HEK293T (cell line): ENCODE data around the gene DDC.
A peak's percentile ranks its signal among the peaks of the same experiment; 100 is the strongest.

Source experiments
- CTCF ChIA-PET: fragments of 350-600 bp; formaldehyde crosslinking; extraction: SDS; loops from one replicate; lab custom pipeline; 2021; ENCODE audit warnings: antibody characterized with exemption, inconsistent platforms; lab: Yijun Ruan, JAX
- POLR2A ChIA-PET: fragments of 350-600 bp; formaldehyde crosslinking; extraction: SDS; loops from one replicate; lab custom pipeline; 2020; ENCODE audit warnings: antibody characterized with exemption, inconsistent platforms; lab: Yijun Ruan, JAX
- DNase-seq: peaks from one replicate; pipeline ENCODE4 v3.0.0; 2012; ENCODE audit warnings: mixed read lengths; ENCODE audit errors: extremely low spot score
- ARNT ChIP-seq: fragments of 450-650 bp; IDR thresholded peaks from 2 replicates; pipeline ENCODE4 v1.6.1; 2017; ENCODE audit warnings: mild to moderate bottlenecking
- BHLHE40 ChIP-seq: fragments of 450-650 bp; IDR thresholded peaks from 2 replicates; pipeline ENCODE4 v1.6.1; 2016; ENCODE audit warnings: mild to moderate bottlenecking, moderate library complexity, borderline replicate concordance
- CTBP1 ChIP-seq: fragments of 450-650 bp; IDR thresholded peaks from 2 replicates; pipeline ENCODE4 v1.6.1; 2016; ENCODE audit warnings: borderline replicate concordance
- ELF4 ChIP-seq: fragments of 450-650 bp; IDR thresholded peaks from 2 replicates; pipeline ENCODE4 v1.6.1; 2017; ENCODE audit warnings: antibody characterized with exemption
- FOXA1 ChIP-seq: fragments of 450-650 bp; IDR thresholded peaks from 2 replicates; pipeline ENCODE4 v1.6.1; 2016; ENCODE audit warnings: mild to moderate bottlenecking
- FOXK2 ChIP-seq: fragments of 450-650 bp; IDR thresholded peaks from 2 replicates; pipeline ENCODE4 v1.6.1; 2016; ENCODE audit warnings: mild to moderate bottlenecking
- FOXM1 ChIP-seq: fragments of 450-650 bp; IDR thresholded peaks from 2 replicates; pipeline ENCODE4 v1.6.1; 2017; ENCODE audit warnings: mild to moderate bottlenecking, borderline replicate concordance
- HDGF ChIP-seq: fragments of 450-650 bp; IDR thresholded peaks from 2 replicates; pipeline ENCODE4 v1.6.1; 2017; ENCODE audit warnings: antibody characterized with exemption, borderline replicate concordance
- L3MBTL2 ChIP-seq: fragments of 450-650 bp; conservative IDR thresholded peaks from 2 replicates; pipeline ENCODE4 v1.6.1; 2016; ENCODE audit warnings: mild to moderate bottlenecking
- LEF1 ChIP-seq: fragments of 450-650 bp; IDR thresholded peaks from 2 replicates; pipeline ENCODE4 v1.6.1; 2017; ENCODE audit warnings: mild to moderate bottlenecking, borderline replicate concordance
- NFRKB ChIP-seq: fragments of 450-650 bp; IDR thresholded peaks from 2 replicates; pipeline ENCODE4 v1.6.1; 2016; ENCODE audit warnings: mild to moderate bottlenecking, moderate library complexity
- PKNOX1 ChIP-seq: fragments of 450-650 bp; IDR thresholded peaks from 2 replicates; pipeline ENCODE4 v1.6.1; 2016
- SP1 ChIP-seq: fragments of 450-650 bp; IDR thresholded peaks from 2 replicates; pipeline ENCODE4 v1.6.1; 2017
- SUZ12 ChIP-seq: fragments of 450-650 bp; IDR thresholded peaks from 2 replicates; pipeline ENCODE4 v1.6.1; 2016; ENCODE audit warnings: mild to moderate bottlenecking
- TARDBP ChIP-seq: fragments of 450-650 bp; IDR thresholded peaks from 2 replicates; pipeline ENCODE4 v1.6.1; 2016
- ZNF384 ChIP-seq: fragments of 450-650 bp; IDR thresholded peaks from 2 replicates; pipeline ENCODE4 v1.6.1; 2016

The DDC gene

DNA sequence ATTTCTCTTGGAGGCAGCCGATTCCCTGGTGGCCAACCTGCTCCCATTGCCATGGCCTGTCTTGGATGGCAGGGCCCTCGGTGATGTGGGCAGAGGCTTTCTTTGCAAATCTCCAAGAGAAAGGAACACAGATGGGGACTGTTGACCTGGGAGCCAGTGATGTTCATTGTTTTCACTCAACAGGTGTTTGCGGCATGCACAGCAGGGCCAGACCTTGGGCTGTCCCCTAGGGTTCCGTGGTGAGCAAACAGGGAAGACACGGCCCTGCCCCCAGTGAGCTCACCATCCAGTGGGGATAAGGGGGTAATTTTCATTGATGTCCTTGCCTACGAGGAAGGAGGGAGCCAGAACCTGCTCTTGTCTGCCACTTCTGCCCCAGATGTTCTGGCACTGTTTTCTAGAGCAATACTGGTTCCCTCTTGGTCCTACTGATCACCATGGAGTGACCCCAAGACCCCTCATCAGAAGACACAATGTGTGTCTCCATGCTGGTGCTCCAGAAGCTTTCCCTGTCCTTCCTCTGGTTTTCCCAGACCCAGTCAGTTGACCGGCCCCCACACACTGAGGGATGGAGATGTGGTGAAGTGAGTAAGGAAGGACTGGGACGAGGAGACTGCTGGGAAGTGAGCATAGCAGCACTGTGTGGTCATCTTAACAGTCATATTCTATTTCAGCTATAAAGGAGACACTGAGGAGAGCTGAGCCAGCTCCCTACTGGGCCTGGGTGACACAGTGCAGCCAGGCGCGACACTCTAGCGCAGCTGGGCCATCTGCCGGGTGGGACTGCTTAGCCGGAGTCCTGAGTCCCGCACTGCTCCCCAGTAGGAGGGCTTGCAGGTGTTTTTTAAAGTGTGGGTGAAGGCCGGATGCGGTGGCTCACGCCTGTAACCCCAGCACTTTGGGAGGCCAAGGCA is 94.7 kb downstream of the DDC start:
- DNase-seq: no peak
- ChIA-PET POLR2A (no interaction called here), CTCF (no interaction called here)
- TF ChIP-seq LEF1: no peak
- no peak for TF ChIP-seq PKNOX1
- TF ChIP-seq HDGF: no peak
- TF ChIP-seq FOXM1: no peak
- no peak for TF ChIP-seq SUZ12
- no peak for TF ChIP-seq SP1
- TF ChIP-seq ARNT: no peak
- no peak for TF ChIP-seq NFRKB
- no peak for TF ChIP-seq ZNF384
- TF ChIP-seq L3MBTL2: no peak
- no peak for TF ChIP-seq BHLHE40
- no peak for TF ChIP-seq CTBP1
- no peak for TF ChIP-seq FOXK2
- TF ChIP-seq ELF4: no peak
- no peak for TF ChIP-seq TARDBP
- TF ChIP-seq FOXA1: no peak

DNA sequence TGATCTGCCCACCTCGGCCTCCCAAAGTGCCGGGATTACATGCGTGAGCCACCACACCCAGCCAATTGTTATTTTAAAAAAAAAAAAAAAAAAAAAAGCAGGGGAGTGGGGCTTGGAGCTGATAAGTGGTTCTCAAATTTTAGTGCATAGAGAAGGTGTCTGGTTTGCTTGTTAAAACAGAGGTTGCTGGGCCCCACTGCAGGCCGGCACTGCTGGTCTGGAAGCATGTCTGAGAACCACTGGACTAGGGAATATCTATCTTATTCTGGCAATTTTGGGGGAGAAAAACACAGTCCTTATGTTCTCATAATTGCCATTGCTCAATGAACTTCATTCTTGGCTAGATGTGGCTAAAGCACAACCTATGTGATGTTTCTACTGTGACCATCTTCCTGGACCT is 96.0 kb downstream of the DDC start:
- no peak for DNase-seq
- no peak for TF ChIP-seq PKNOX1
- TF ChIP-seq LEF1: no peak
- no peak for TF ChIP-seq FOXM1
- no peak for TF ChIP-seq ZNF384
- TF ChIP-seq ARNT: no peak
- no peak for TF ChIP-seq FOXA1
- TF ChIP-seq CTBP1: no peak
- TF ChIP-seq BHLHE40: no peak
- no peak for TF ChIP-seq SP1
- CTCF ChIA-PET: interaction anchor here (0.6 to 1.7 kb wide), 4 partner anchors 337 to 692 kb away, joined by 4 to 9 read pairs (median 6); no protein-coding TSS in a partner anchor
- POLR2A ChIA-PET: no interaction called here

DNA sequence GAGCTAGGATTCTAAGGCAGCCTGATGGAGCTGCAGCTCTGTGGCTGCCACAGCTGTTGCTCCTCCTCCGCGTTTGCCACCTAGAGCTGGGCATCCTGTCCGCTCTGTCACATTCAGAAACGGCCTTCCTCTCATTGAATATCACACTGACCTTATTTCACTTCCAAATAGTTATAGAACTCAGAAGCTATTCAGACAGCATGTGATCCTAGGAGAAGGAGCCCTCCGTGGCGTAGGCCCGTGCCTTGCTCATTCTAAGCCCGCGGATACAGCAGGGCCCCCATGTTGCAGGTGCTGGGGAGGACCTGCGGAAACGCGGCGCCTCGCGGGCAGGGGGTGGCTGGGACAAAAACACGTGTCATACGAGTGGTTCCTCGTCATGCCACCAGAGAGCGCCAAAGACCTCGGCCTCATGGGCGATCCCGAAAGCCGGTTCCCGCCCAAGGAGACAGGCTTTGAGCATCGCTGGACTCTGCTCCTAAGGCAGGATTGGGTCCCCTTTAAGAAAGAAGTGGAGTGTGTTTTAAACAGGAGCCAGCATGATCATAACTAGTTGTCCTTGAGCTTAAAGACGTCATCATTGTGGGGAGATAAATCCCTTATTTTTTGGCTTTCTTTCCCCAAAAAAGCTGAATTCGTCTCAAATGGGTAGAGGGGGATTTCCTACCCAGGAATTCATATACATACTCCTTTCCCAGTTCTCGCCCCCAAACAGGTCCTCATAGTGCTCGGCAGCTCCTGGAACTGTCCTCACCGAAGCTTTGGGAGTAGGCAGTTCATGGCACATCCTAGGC is 97.2 kb downstream of the DDC start:
- TF ChIP-seq FOXM1 (no peak), SP1 (no peak), L3MBTL2 (peak; percentile 97), TARDBP (no peak), HDGF (no peak), NFRKB (no peak), ELF4 (no peak)
- ChIA-PET POLR2A (interaction anchor here (1.5 kb wide), 1 partner anchor 18 kb away, joined by 3 read pairs; the partner anchor contains the start of gene FIGNL1), CTCF (interaction anchor here (0.6 to 1.7 kb wide), 12 partner anchors 12 to 695 kb away, joined by 3 to 9 read pairs (median 4); no protein-coding TSS in a partner anchor)
- DNase-seq: peak; percentile 83

- ChIA-PET CTCF (interaction anchor here (0.5 to 1.5 kb wide), 6 partner anchors 13 to 696 kb away, joined by 3 to 4 read pairs (median 3); no protein-coding TSS in a partner anchor), POLR2A (interaction anchor here (1.5 kb wide), 1 partner anchor 17 kb away, joined by 3 read pairs; the partner anchor contains the start of gene FIGNL1)
- TF ChIP-seq FOXA1 (no peak), NFRKB (no peak), ARNT (no peak), LEF1 (no peak), FOXM1 (no peak), BHLHE40 (no peak), TARDBP (no peak)
- no peak for DNase-seq
Observed at GRCh38 chr7:50466815-50467585, 98.2 kb downstream of the DDC start.

GRCh38 chr7:50463035-50463434 is 102.2 kb downstream of the DDC start:
- TF ChIP-seq TARDBP (no peak), HDGF (no peak), LEF1 (no peak), PKNOX1 (no peak), L3MBTL2 (no peak), SP1 (no peak), BHLHE40 (no peak), CTBP1 (no peak), NFRKB (no peak), SUZ12 (no peak), ARNT (no peak), ELF4 (no peak), FOXM1 (no peak), FOXK2 (no peak), FOXA1 (no peak), ZNF384 (no peak)
- ChIA-PET CTCF (no interaction called here), POLR2A (no interaction called here)
- no peak for DNase-seq
